ENCODE measurements around the gene CYBA. TPM values are rescaled to one million over a fixed set of nuclear protein-coding genes. Genes with fewer than 3 reads are reported as not detected.

CYBA gene
- total and polyA plus RNA-seq, 2 of the 13 experiments (the other 11 are each of a cell fraction or from before 2014, with no cell fraction given) = 196 to 250 TPM

DNA sequence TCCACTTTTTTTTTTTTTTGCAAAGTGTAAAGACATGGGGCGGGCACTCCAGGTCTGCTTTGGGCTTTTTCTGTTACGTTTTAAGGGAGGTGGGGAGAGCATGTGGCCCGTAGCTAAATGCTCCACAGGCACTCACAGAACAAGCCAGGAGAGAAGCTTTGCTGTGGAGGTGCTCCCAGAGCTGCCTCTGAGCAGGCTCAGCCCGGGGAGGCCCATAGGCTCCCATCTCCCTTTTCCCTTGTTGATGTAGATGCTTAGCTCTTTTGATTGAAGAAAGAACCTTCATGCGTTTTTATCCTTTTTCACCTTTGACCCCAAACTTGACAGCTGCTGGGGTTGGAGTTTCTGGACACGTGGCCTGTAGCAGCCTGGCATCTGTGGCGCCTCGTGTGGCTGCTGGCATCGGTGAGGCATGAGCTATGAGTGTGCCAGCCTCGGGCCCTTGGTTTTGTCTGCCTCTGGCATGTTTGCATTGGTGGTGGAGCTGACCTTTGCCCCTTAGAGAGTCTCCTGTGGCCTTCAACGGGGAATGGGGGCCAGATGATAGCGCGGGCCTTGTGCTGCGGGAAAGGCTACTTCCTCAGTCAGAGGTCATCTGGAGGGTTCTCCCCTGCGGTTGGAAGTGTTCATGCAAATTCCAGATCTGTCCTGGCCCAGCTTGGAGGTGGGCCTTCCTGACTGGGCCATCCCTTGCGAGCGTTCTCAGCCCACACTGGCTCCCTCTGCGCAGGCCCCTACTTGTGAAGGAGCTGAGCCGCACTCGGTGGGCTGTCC, 32.5 kb downstream of the CYBA start (continued):
- TF ChIP-seq, protein P1, sequence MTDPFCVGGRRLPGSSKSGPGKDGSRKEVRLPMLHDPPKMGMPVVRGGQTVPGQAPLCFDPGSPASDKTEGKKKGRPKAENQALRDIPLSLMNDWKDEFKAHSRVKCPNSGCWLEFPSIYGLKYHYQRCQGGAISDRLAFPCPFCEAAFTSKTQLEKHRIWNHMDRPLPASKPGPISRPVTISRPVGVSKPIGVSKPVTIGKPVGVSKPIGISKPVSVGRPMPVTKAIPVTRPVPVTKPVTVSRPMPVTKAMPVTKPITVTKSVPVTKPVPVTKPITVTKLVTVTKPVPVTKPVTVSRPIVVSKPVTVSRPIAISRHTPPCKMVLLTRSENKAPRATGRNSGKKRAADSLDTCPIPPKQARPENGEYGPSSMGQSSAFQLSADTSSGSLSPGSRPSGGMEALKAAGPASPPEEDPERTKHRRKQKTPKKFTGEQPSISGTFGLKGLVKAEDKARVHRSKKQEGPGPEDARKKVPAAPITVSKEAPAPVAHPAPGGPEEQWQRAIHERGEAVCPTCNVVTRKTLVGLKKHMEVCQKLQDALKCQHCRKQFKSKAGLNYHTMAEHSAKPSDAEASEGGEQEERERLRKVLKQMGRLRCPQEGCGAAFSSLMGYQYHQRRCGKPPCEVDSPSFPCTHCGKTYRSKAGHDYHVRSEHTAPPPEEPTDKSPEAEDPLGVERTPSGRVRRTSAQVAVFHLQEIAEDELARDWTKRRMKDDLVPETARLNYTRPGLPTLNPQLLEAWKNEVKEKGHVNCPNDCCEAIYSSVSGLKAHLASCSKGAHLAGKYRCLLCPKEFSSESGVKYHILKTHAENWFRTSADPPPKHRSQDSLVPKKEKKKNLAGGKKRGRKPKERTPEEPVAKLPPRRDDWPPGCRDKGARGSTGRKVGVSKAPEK (CRISPR knock-in tag; IDR thresholded peaks at IDR 0.05; ENCODE audit: borderline replicate concordance) = no peak
- TF ChIP-seq ARNTL (CRISPR knock-in tag; IDR thresholded peaks at IDR 0.05) (peak; percentile 80), SRY (CRISPR knock-in tag; IDR thresholded peaks at IDR 0.05) (0 out of 2 replicates have a peak, but pooled peaks have one; percentile 45), ISX (CRISPR knock-in tag; conservative IDR thresholded peaks at IDR 0.05) (no peak), RELA (CRISPR knock-in tag; IDR thresholded peaks at IDR 0.05) (no peak), ZNF7 (CRISPR knock-in tag; IDR thresholded peaks at IDR 0.05) (no peak), HNF4G (IDR thresholded peaks at IDR 0.05; ENCODE audit: borderline replicate concordance, low read depth, low read length) (peak; percentile 91), HNF4G (CRISPR knock-in tag; IDR thresholded peaks at IDR 0.05; ENCODE audit: borderline replicate concordance, low read depth) (peak; percentile 79; the same call in 1 of the 2 replicates), FOXA3 (CRISPR knock-in tag; IDR thresholded peaks at IDR 0.05) (peak; percentile 77), HES4 (CRISPR knock-in tag; IDR thresholded peaks at IDR 0.05; ENCODE audit: borderline replicate concordance) (no peak), CHCHD3 (CRISPR knock-in tag; IDR thresholded peaks at IDR 0.05) (no peak), ZKSCAN1 (IDR thresholded peaks at IDR 0.05; ENCODE audit: low read length) (no peak), JDP2 (CRISPR knock-in tag; IDR thresholded peaks at IDR 0.05; ENCODE audit: borderline replicate concordance) (no peak), MTA1 (CRISPR knock-in tag; IDR thresholded peaks at IDR 0.05; ENCODE audit: borderline replicate concordance) (peak; percentile 92; the same call in 1 of the 2 replicates), ZNF703 (CRISPR knock-in tag; IDR thresholded peaks at IDR 0.05; ENCODE audit: borderline replicate concordance) (no peak)
- TF ChIP-seq, protein P2, sequence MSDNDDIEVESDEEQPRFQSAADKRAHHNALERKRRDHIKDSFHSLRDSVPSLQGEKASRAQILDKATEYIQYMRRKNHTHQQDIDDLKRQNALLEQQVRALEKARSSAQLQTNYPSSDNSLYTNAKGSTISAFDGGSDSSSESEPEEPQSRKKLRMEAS (IDR thresholded peaks at IDR 0.05) = peak; percentile 94
- TF ChIP-seq, protein P3, sequence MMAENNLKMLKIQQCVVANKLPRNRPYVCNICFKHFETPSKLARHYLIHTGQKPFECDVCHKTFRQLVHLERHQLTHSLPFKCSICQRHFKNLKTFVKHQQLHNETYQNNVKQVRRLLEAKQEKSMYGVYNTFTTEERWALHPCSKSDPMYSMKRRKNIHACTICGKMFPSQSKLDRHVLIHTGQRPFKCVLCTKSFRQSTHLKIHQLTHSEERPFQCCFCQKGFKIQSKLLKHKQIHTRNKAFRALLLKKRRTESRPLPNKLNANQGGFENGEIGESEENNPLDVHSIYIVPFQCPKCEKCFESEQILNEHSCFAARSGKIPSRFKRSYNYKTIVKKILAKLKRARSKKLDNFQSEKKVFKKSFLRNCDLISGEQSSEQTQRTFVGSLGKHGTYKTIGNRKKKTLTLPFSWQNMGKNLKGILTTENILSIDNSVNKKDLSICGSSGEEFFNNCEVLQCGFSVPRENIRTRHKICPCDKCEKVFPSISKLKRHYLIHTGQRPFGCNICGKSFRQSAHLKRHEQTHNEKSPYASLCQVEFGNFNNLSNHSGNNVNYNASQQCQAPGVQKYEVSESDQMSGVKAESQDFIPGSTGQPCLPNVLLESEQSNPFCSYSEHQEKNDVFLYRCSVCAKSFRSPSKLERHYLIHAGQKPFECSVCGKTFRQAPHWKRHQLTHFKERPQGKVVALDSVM (CRISPR knock-in tag; IDR thresholded peaks at IDR 0.05) = peak; percentile 14; the same call in 1 of the 2 replicates
